ENCODE measurements around the gene ZDHHC7. TPM values are rescaled to one million over a fixed set of nuclear protein-coding genes. Genes with fewer than 3 reads are reported as not detected.
"Not testable (repeated sequence)": the region's sequence is repeated elsewhere in the genome, so short reads cannot be mapped to it uniquely, and the experiment has no call there.

ZDHHC7 gene
- total RNA-seq, 4 donors from 2014 or later = 49.8 to 59.2 (median 54.3) TPM

- TF ChIP-seq, protein P1, sequence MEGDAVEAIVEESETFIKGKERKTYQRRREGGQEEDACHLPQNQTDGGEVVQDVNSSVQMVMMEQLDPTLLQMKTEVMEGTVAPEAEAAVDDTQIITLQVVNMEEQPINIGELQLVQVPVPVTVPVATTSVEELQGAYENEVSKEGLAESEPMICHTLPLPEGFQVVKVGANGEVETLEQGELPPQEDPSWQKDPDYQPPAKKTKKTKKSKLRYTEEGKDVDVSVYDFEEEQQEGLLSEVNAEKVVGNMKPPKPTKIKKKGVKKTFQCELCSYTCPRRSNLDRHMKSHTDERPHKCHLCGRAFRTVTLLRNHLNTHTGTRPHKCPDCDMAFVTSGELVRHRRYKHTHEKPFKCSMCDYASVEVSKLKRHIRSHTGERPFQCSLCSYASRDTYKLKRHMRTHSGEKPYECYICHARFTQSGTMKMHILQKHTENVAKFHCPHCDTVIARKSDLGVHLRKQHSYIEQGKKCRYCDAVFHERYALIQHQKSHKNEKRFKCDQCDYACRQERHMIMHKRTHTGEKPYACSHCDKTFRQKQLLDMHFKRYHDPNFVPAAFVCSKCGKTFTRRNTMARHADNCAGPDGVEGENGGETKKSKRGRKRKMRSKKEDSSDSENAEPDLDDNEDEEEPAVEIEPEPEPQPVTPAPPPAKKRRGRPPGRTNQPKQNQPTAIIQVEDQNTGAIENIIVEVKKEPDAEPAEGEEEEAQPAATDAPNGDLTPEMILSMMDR (IDR thresholded peaks at IDR 0.05) = no peak
- TF ChIP-seq POLR2A (IDR thresholded peaks at IDR 0.05) = no peak
- H3K4me3 ChIP-seq (replicated peaks in 1 of 3) = no peak overlapping the region
- no peaks in the 10 kb centered on the region for H3K36me3 ChIP-seq
- peak overlapping the region in 1 of 3 donors; percentile 6 for H3K27ac ChIP-seq
- peaks cover 8 to 20% of the 10 kb centered on the region in 2 donors for H3K4me1 ChIP-seq
- no peak for DNase-seq
- intact Hi-C loops (cut with DNase I) = no loop called here
- no peaks in the 10 kb centered on the region for H3K27me3 ChIP-seq
- WGBS, 2 donors = 79 to 83% methylated on average over 11 to 16 of the region's 16 CpGs
- H3K9me3 ChIP-seq = no peaks in the 10 kb centered on the region
These were observed 44.9 kb upstream of the ZDHHC7 start for GRCh38 chr16:85056211-85056748.

GRCh38 chr16:85055493-85056210 is 44.3 kb upstream of the ZDHHC7 start:
- Histone ChIP-seq H3K9me3 (no peaks in the 10 kb centered on the region), H3K27ac (peak overlapping the region in 1 of 3 donors; percentile 6), H3K27me3 (no peaks in the 10 kb centered on the region), H3K36me3 (no peaks in the 10 kb centered on the region), H3K4me1 (peaks cover 8 to 20% of the 10 kb centered on the region in 2 donors), H3K4me3 (replicated peaks in 1 of 3) (no peak overlapping the region)
- 55 to 79% methylated on average over 11 to 14 of the region's 14 CpGs for WGBS, 2 donors
- intact Hi-C loops (cut with DNase I) = no loop called here
- DNase-seq = peak; percentile 18 to 21
- TF ChIP-seq, protein P1 (IDR thresholded peaks at IDR 0.05) = no peak
- TF ChIP-seq POLR2A (IDR thresholded peaks at IDR 0.05) = no peak

DNA sequence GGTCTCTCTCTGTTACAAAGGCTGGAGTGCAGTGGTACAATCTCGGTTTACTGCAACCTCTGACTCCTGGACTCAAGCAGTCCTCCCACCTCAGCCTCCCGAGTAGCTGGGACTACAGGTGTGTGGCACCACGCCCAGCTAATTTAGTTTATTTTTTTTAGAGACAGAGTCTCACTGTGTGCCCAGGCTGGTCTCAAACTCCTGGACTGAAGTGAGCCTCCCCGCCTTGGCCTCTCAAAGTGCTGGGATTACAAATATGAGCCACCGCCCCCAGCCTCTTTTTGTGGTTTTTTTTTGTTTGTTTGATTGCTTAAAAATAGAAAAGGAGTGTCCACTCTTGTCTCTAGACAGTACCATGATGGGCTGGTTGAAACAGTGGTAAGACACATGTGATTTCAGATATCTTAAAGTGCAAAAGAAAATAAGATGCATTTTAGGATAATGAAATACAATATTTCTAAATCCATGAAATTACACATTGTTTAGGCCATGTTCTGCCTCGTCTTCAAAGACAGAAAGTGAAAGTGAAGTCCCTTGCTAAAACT is 43.7 kb upstream of the ZDHHC7 start:
- TF ChIP-seq, protein P1 (IDR thresholded peaks at IDR 0.05) = no peak
- no peak for TF ChIP-seq POLR2A (IDR thresholded peaks at IDR 0.05)
- peak overlapping the region in 1 of 3 donors; percentile 6 for H3K27ac ChIP-seq

GRCh38 chr16:85054321-85054720 is 43.0 kb upstream of the ZDHHC7 start:
- peaks cover 8 to 20% of the 10 kb centered on the region in 2 donors for H3K4me1 ChIP-seq
- H3K9me3 ChIP-seq; H3K36me3 ChIP-seq; H3K27ac ChIP-seq; intact Hi-C loops (cut with DNase I); H3K4me3 ChIP-seq (replicated peaks in 1 of 3); H3K27me3 ChIP-seq; DNase-seq: not testable (repeated sequence)
- WGBS, 2 donors = 81 to 98% methylated on average over 3 of the region's 3 CpGs

More for the DNA sequence above, 43.7 kb upstream of the ZDHHC7 start:
- no peaks in the 10 kb centered on the region for H3K9me3 ChIP-seq
- no peak overlapping the region for H3K4me3 ChIP-seq (replicated peaks in 1 of 3)
- 76 to 81% methylated on average over 6 of the region's 6 CpGs for WGBS, 2 donors
- H3K4me1 ChIP-seq = peaks cover 8 to 20% of the 10 kb centered on the region in 2 donors
- intact Hi-C loops (cut with DNase I) = no loop called here
- no peak for DNase-seq
- H3K36me3 ChIP-seq = no peaks in the 10 kb centered on the region
- H3K27me3 ChIP-seq = no peaks in the 10 kb centered on the region

GRCh38 chr16:85052536-85052935 is 41.2 kb upstream of the ZDHHC7 start:
- peaks cover 3 to 14% of the 10 kb centered on the region in 2 donors for H3K4me1 ChIP-seq
- intact Hi-C loops (cut with DNase I) = no loop called here
- 91 to 92% methylated on average over 10 of the region's 10 CpGs for WGBS, 2 donors
- no peak overlapping the region for H3K27ac ChIP-seq
- H3K36me3 ChIP-seq = no peaks in the 10 kb centered on the region
- H3K4me3 ChIP-seq (replicated peaks in 1 of 3) = no peak overlapping the region
- no peaks in the 10 kb centered on the region for H3K27me3 ChIP-seq
- no peak for TF ChIP-seq POLR2A (IDR thresholded peaks at IDR 0.05)
- TF ChIP-seq, protein P1 (IDR thresholded peaks at IDR 0.05) = no peak
- H3K9me3 ChIP-seq = no peaks in the 10 kb centered on the region
- no peak for DNase-seq

All from thyroid gland (tissue), 4 donors.